Naive thymus-derived CD4-positive, alpha-beta T cell (primary cell): ENCODE data around the gene GMDS. TPM values are rescaled to one million over a fixed set of nuclear protein-coding genes. Genes with fewer than 3 reads are reported as not detected.

Experiments
- ATAC-seq: fragments of 150-1000 bp; cut with Tn5 transposase; 2 replicates; pipeline ENCODE4 v1.10.0; 2021; ENCODE audit warnings: mild to moderate bottlenecking, moderate library complexity
- CTCF ChIA-PET: fragments of 350-600 bp; sonication (Branson Sonifier 250); formaldehyde crosslinking; loops from one replicate; lab custom pipeline; 2021; ENCODE audit warnings: antibody characterized with exemption; lab: Charles Lee
- POLR2A ChIA-PET: fragments of 350-600 bp; sonication (Branson Sonifier 250); formaldehyde crosslinking; loops from one replicate; lab custom pipeline; 2021; ENCODE audit warnings: antibody characterized with exemption, inconsistent platforms; lab: Charles Lee
- DNase-seq, 9 donors: peaks; one replicate each; pipeline versions ENCODE4 v3.0.0 to v3.0.0-alpha.2; 2020 to 2022; ENCODE audit warnings: mixed read lengths in 1 of 9
- H3K27ac ChIP-seq: one replicate; pipeline ENCODE4 v1.7.0; 2013; ENCODE audit warnings: mild to moderate bottlenecking, low read depth, low read length, moderate library complexity
- H3K27me3 ChIP-seq, 2 donors: one replicate each; pipeline ENCODE4 v1.7.0; 2013; ENCODE audit warnings: low read length in 2 of 2, mild to moderate bottlenecking in 2 of 2, moderate library complexity in 2 of 2; ENCODE audit not compliant: control insufficient read depth in 2 of 2, insufficient read depth in 2 of 2
- H3K36me3 ChIP-seq, 3 experiments: 1 replicate in 2 of 3; 2 replicates in 1 of 3; pipeline ENCODE4 v1.7.0; 2013; ENCODE audit warnings: low read length in 3 of 3, mild to moderate bottlenecking in 3 of 3, moderate library complexity in 1 of 3; ENCODE audit not compliant: insufficient read depth in 3 of 3, control insufficient read depth in 2 of 3
- H3K4me1 ChIP-seq, 2 donors: one replicate each; pipeline ENCODE4 v1.7.0; 2013; ENCODE audit warnings: low read length in 2 of 2, mild to moderate bottlenecking in 2 of 2, moderate library complexity in 1 of 2; ENCODE audit not compliant: control insufficient read depth in 2 of 2, insufficient read depth in 2 of 2
- H3K4me3 ChIP-seq: 2 replicates; pipeline ENCODE4 v1.7.0; 2013; ENCODE audit warnings: mild to moderate bottlenecking, low read length
- H3K9me3 ChIP-seq, 3 experiments: 1 replicate in 2 of 3; 2 replicates in 1 of 3; pipeline ENCODE4 v1.7.0; 2013; ENCODE audit warnings: low read length in 3 of 3; ENCODE audit not compliant: control insufficient read depth in 2 of 3
- H3K27ac Mint-ChIP-seq, 9 donors: one replicate each; pipeline ENCODE4 v1.8.0; 2020 to 2022; ENCODE audit warnings: mixed read lengths in 9 of 9, mild to moderate bottlenecking in 8 of 9, moderate library complexity in 5 of 9, inconsistent platforms in 2 of 9
- H3K27me3 Mint-ChIP-seq, 5 donors: one replicate each; pipeline ENCODE4 v1.8.0; 2021 to 2022; ENCODE audit warnings: mixed read lengths in 5 of 5, mild to moderate bottlenecking in 1 of 5
- H3K36me3 Mint-ChIP-seq, 5 donors: one replicate each; pipeline ENCODE4 v1.8.0; 2020 to 2022; ENCODE audit warnings: mixed read lengths in 5 of 5, mild to moderate bottlenecking in 3 of 5, inconsistent platforms in 1 of 5
- H3K4me1 Mint-ChIP-seq, 7 donors: one replicate each; pipeline ENCODE4 v1.8.0; 2020 to 2022; ENCODE audit warnings: mixed read lengths in 7 of 7, mild to moderate bottlenecking in 3 of 7, inconsistent platforms in 1 of 7
- H3K4me3 Mint-ChIP-seq, 10 donors: one replicate each; pipeline ENCODE4 v1.8.0; 2020 to 2022; ENCODE audit warnings: mild to moderate bottlenecking in 10 of 10, mixed read lengths in 10 of 10, moderate library complexity in 6 of 10, inconsistent platforms in 2 of 10
- H3K9me3 Mint-ChIP-seq, 11 donors: one replicate each; pipeline ENCODE4 v1.8.0; 2020 to 2022; ENCODE audit warnings: mixed read lengths in 11 of 11, mild to moderate bottlenecking in 4 of 11, inconsistent platforms in 1 of 11, moderate library complexity in 1 of 11
- intact Hi-C, 2 donors: fragments of 100-400 bp; cut with micrococcal nuclease; formaldehyde crosslinking; loops; one replicate each; pipeline ENCODE4 v1.15.1; 2023
- polyA plus RNA-seq, 2 donors: library from polyadenylated mRNA; unstranded; fragments of 300-500 nt; fragmentation: Illumina TruSeq; gene quantifications; one replicate each; pipeline ENCODE4 v1.2.3, GENCODE V29; 2021
- total RNA-seq, 6 experiments: library from RNA in 5 of 6; stranded (reverse) in 5 of 6; gene quantifications; 1 replicate in 5 of 6; 2 replicates in 1 of 6; pipeline ENCODE4 v1.2.3 and lab custom pipeline; 2021 to 2026

Gene GMDS
- total and polyA plus RNA-seq, 7 experiments from 2014 or later = 12.7 to 33.9 (median 18.3) TPM

- Histone ChIP-seq H3K9me3 (no peaks in the 10 kb centered on the region), H3K27ac (no peak overlapping the region), H3K4me1 (no peaks in the 10 kb centered on the region), H3K36me3 (no peaks in the 10 kb centered on the region), H3K27me3 (no peaks in the 10 kb centered on the region), H3K4me3 (no peak overlapping the region)
- Mint-ChIP-seq H3K27me3 (no peaks in the 10 kb centered on the region), H3K4me1 (no peaks in the 10 kb centered on the region), H3K27ac (no peak overlapping the region), H3K4me3 (no peak overlapping the region), H3K9me3 (no peaks in the 10 kb centered on the region), H3K36me3 (peaks cover 0 to 36% (median 14%) of the 10 kb centered on the region in 5 donors)
- ATAC-seq (no peak), DNase-seq (no peak)
- intact Hi-C loops = no loop called here
- CTCF ChIA-PET = no interaction called here
- POLR2A ChIA-PET = no interaction called here
Observed at GRCh38 chr6:1903780-1904465, 341.5 kb downstream of the GMDS start.

GRCh38 chr6:1901556-1901955 lies 343.8 kb downstream of the GMDS start:
- ChIA-PET POLR2A (no interaction called here), CTCF (interaction anchor here (0.6 kb wide), 1 partner anchor 65 kb away, joined by 3 read pairs; no protein-coding TSS in a partner anchor)
- Mint-ChIP-seq H3K27ac (peak overlapping the region in 1 of 9 donors; percentile 6), H3K4me3 (no peak overlapping the region), H3K9me3 (no peaks in the 10 kb centered on the region), H3K27me3 (no peaks in the 10 kb centered on the region), H3K36me3 (peaks cover 0 to 29% (median 4%) of the 10 kb centered on the region in 5 donors), H3K4me1 (no peaks in the 10 kb centered on the region)
- DNase-seq (no peak), ATAC-seq (no peak)
- intact Hi-C loops = no loop called here
- Histone ChIP-seq H3K27ac (no peak overlapping the region), H3K9me3 (no peaks in the 10 kb centered on the region), H3K4me1 (no peaks in the 10 kb centered on the region), H3K27me3 (no peaks in the 10 kb centered on the region), H3K4me3 (no peak overlapping the region), H3K36me3 (no peaks in the 10 kb centered on the region)

- DNase-seq = no peak
- Mint-ChIP-seq H3K36me3 (peaks cover 1 to 33% (median 7%) of the 10 kb centered on the region in 5 donors), H3K9me3 (no peaks in the 10 kb centered on the region), H3K27me3 (no peaks in the 10 kb centered on the region), H3K4me3 (no peak overlapping the region), H3K4me1 (peaks cover 0 to 4% (median 0%) of the 10 kb centered on the region in 7 donors), H3K27ac (no peak overlapping the region)
- H3K27ac ChIP-seq = no peak overlapping the region
- H3K36me3 ChIP-seq = no peaks in the 10 kb centered on the region
- no peak for ATAC-seq
- H3K27me3 ChIP-seq = no peaks in the 10 kb centered on the region
- intact Hi-C loops = loop anchor here in 1 of 2 donors (2.0 to 10.0 kb wide), 3 partner anchors 18 to 458 kb away; no protein-coding TSS in a partner anchor
- POLR2A ChIA-PET = no interaction called here
- H3K4me3 ChIP-seq = no peak overlapping the region
- CTCF ChIA-PET = no interaction called here
- no peaks in the 10 kb centered on the region for H3K4me1 ChIP-seq
- no peaks in the 10 kb centered on the region for H3K9me3 ChIP-seq
Observed at GRCh38 chr6:1896897-1897296, 348.5 kb downstream of the GMDS start.

- POLR2A ChIA-PET = no interaction called here
- no peaks in the 10 kb centered on the region for H3K9me3 Mint-ChIP-seq
- no peaks in the 10 kb centered on the region for H3K27me3 ChIP-seq
- peaks cover 0 to 4% (median 0%) of the 10 kb centered on the region in 7 donors for H3K4me1 Mint-ChIP-seq
- no peak for DNase-seq
- no peak overlapping the region for H3K27ac ChIP-seq
- no peak overlapping the region for H3K4me3 ChIP-seq
- CTCF ChIA-PET = no interaction called here
- no peaks in the 10 kb centered on the region for H3K36me3 ChIP-seq
- no peaks in the 10 kb centered on the region for H3K4me1 ChIP-seq
- no peak overlapping the region for H3K4me3 Mint-ChIP-seq
- intact Hi-C loops = loop anchor here in 1 of 2 donors (2.0 to 10.0 kb wide), 3 partner anchors 19 to 459 kb away; no protein-coding TSS in a partner anchor
- peak overlapping the region in 1 of 9 donors; percentile 35 for H3K27ac Mint-ChIP-seq
- H3K27me3 Mint-ChIP-seq = no peaks in the 10 kb centered on the region
- no peak for ATAC-seq
- H3K36me3 Mint-ChIP-seq = peaks cover 1 to 37% (median 7%) of the 10 kb centered on the region in 5 donors
- H3K9me3 ChIP-seq = no peaks in the 10 kb centered on the region
Observed at GRCh38 chr6:1895721-1896120, 349.7 kb downstream of the GMDS start.

GRCh38 chr6:1894954-1895353 lies 350.5 kb downstream of the GMDS start:
- intact Hi-C loops = loop anchor here in 1 of 2 donors (10.0 kb wide), 2 partner anchors 300 to 460 kb away; no protein-coding TSS in a partner anchor
- DNase-seq = no peak
- CTCF ChIA-PET = no interaction called here
- Histone ChIP-seq H3K27ac (no peak overlapping the region), H3K4me1 (no peaks in the 10 kb centered on the region), H3K36me3 (no peaks in the 10 kb centered on the region), H3K9me3 (no peaks in the 10 kb centered on the region), H3K4me3 (no peak overlapping the region), H3K27me3 (no peaks in the 10 kb centered on the region)
- POLR2A ChIA-PET = no interaction called here
- H3K4me3 Mint-ChIP-seq = no peak overlapping the region
- no peak overlapping the region for H3K27ac Mint-ChIP-seq
- no peaks in the 10 kb centered on the region for H3K9me3 Mint-ChIP-seq
- H3K36me3 Mint-ChIP-seq = peaks cover 1 to 41% (median 10%) of the 10 kb centered on the region in 5 donors
- no peak for ATAC-seq
- H3K27me3 Mint-ChIP-seq = no peaks in the 10 kb centered on the region
- peaks cover 0 to 4% (median 0%) of the 10 kb centered on the region in 7 donors for H3K4me1 Mint-ChIP-seq

GRCh38 chr6:1893470-1894130 lies 351.8 kb downstream of the GMDS start:
- Mint-ChIP-seq H3K27me3 (no peaks in the 10 kb centered on the region), H3K36me3 (peaks cover 1 to 35% (median 10%) of the 10 kb centered on the region in 5 donors), H3K9me3 (peaks cover 0 to 2% (median 0%) of the 10 kb centered on the region in 11 donors), H3K27ac (no peak overlapping the region), H3K4me3 (no peak overlapping the region), H3K4me1 (peaks cover 0 to 4% (median 0%) of the 10 kb centered on the region in 7 donors)
- ChIA-PET POLR2A (no interaction called here), CTCF (no interaction called here)
- no peaks in the 10 kb centered on the region for H3K9me3 ChIP-seq
- ATAC-seq (no peak), DNase-seq (no peak)
- H3K36me3 ChIP-seq = no peaks in the 10 kb centered on the region
- H3K27ac ChIP-seq = no peak overlapping the region
- no peak overlapping the region for H3K4me3 ChIP-seq
- H3K4me1 ChIP-seq = no peaks in the 10 kb centered on the region
- no peaks in the 10 kb centered on the region for H3K27me3 ChIP-seq
- intact Hi-C loops = loop anchor here in 1 of 2 donors (1.0 to 10.0 kb wide), 3 partner anchors 210 to 461 kb away; no protein-coding TSS in a partner anchor
